Gastrocnemius medialis (tissue), 4 donors: ENCODE results near the gene ARHGAP32. TPM values are rescaled to one million over a fixed set of nuclear protein-coding genes. Genes with fewer than 3 reads are reported as not detected.

Source experiments
- ATAC-seq, 2 donors: fragments of 150-250 bp; one replicate each; pipeline ENCODE4 v1.9.1; 2016
- DNase-seq, 2 donors: peaks; one replicate each; pipeline ENCODE4 v3.0.0-alpha.2; 2019
- H3K27ac ChIP-seq, 4 donors: fragments of 200-600 bp; sonication (generic); 1 replicate in 1 of 4; 2 replicates in 3 of 4; pipeline ENCODE4 v1.5.1; 2016 to 2018; ENCODE audit warnings: mild to moderate bottlenecking in 2 of 4, moderate library complexity in 1 of 4
- H3K27me3 ChIP-seq, 3 donors: fragments of 200-600 bp; sonication (generic) in 2 of 3; 1 replicate in 1 of 3; 2 replicates in 2 of 3; pipeline versions ENCODE4 v1.5.1 to v1.6.0; 2016 to 2019; ENCODE audit warnings: mild to moderate bottlenecking in 1 of 3, moderate library complexity in 1 of 3
- H3K36me3 ChIP-seq, 2 donors: fragments of 200-600 bp; sonication (generic) in 1 of 2; one replicate each; pipeline ENCODE4 v1.5.1; 2017 to 2018
- H3K4me1 ChIP-seq, 2 donors: fragments of 200-600 bp; sonication (generic) in 1 of 2; one replicate each; pipeline ENCODE4 v1.5.1; 2016 to 2017; ENCODE audit warnings: mild to moderate bottlenecking in 2 of 2
- H3K4me3 ChIP-seq, 4 donors: fragments of 200-600 bp; sonication (generic) in 3 of 4; 1 replicate in 1 of 4; 2 replicates in 3 of 4; pipeline ENCODE4 v1.5.1; 2016 to 2019; ENCODE audit warnings: mild to moderate bottlenecking in 2 of 4
- H3K9me3 ChIP-seq, 3 donors: fragments of 200-600 bp; sonication (generic) in 2 of 3; 1 replicate in 1 of 3; 2 replicates in 2 of 3; pipeline ENCODE4 v1.5.1; 2016 to 2019
- POLR2A ChIP-seq, 2 donors: fragments of 450-650 bp; IDR thresholded peaks; one replicate each; pipeline ENCODE4 v1.6.1; 2017; ENCODE audit warnings: antibody characterized with exemption in 2 of 2, mild to moderate bottlenecking in 2 of 2, moderate library complexity in 2 of 2
- in situ Hi-C, 4 donors: fragments of 200-750 bp; cut with MboI; loops; one replicate each; pipeline versions ENCODE4 v1.15.0 to v1.8.0; 2017; ENCODE audit warnings: low sequenced_read_pairs in 4 of 4
- intact Hi-C: fragments of 100-400 bp; cut with DNase I; formaldehyde crosslinking; loops from one replicate; pipeline ENCODE4 v1.15.1; 2023; ENCODE audit warnings: low total_unique reads
- total RNA-seq, 4 donors: library from RNA; depleted of rRNA; stranded (reverse); fragments of >200 nt; gene quantifications; one replicate each; pipeline versions ENCODE4 v1.1.0 to v1.2.3, GENCODE V29; 2016
- TF ChIP-seq, protein P1 (sequence below), 5 experiments: fragments of 450-650 bp in 3 of 5; fragments of 200-600 bp in 2 of 5; sonication (generic) in 2 of 5; IDR thresholded peaks in 4 of 5; conservative IDR thresholded peaks in 1 of 5; 1 replicate in 4 of 5; 2 replicates in 1 of 5; pipeline ENCODE4 v1.5.1; 2016 to 2019; ENCODE audit warnings: antibody characterized with exemption in 5 of 5, mild to moderate bottlenecking in 3 of 5, moderate library complexity in 3 of 5

ARHGAP32 gene
- total RNA-seq, 4 donors from 2014 or later: 5.6 to 17.0 (median 7.8) TPM

GRCh38 chr11:128981254-128981653, 210.9 kb downstream of the ARHGAP32 start:
- peaks cover 3 to 21% of the 10 kb centered on the region in 2 donors for H3K36me3 ChIP-seq
- in situ Hi-C loops: no loop called here
- no peak overlapping the region for H3K27ac ChIP-seq
- no peak overlapping the region for H3K4me3 ChIP-seq
- DNase-seq (no peak), ATAC-seq (no peak)
- intact Hi-C loops: no loop called here
- H3K27me3 ChIP-seq: no peaks in the 10 kb centered on the region
- no peak for TF ChIP-seq POLR2A (IDR thresholded peaks at IDR 0.05)
- TF ChIP-seq, protein P1, sequence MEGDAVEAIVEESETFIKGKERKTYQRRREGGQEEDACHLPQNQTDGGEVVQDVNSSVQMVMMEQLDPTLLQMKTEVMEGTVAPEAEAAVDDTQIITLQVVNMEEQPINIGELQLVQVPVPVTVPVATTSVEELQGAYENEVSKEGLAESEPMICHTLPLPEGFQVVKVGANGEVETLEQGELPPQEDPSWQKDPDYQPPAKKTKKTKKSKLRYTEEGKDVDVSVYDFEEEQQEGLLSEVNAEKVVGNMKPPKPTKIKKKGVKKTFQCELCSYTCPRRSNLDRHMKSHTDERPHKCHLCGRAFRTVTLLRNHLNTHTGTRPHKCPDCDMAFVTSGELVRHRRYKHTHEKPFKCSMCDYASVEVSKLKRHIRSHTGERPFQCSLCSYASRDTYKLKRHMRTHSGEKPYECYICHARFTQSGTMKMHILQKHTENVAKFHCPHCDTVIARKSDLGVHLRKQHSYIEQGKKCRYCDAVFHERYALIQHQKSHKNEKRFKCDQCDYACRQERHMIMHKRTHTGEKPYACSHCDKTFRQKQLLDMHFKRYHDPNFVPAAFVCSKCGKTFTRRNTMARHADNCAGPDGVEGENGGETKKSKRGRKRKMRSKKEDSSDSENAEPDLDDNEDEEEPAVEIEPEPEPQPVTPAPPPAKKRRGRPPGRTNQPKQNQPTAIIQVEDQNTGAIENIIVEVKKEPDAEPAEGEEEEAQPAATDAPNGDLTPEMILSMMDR (IDR thresholded peaks at IDR 0.05 in 4 of 5, conservative IDR thresholded peaks at IDR 0.05 in 1 of 5): no peak
- H3K4me1 ChIP-seq: no peaks in the 10 kb centered on the region
- no peaks in the 10 kb centered on the region for H3K9me3 ChIP-seq

DNA sequence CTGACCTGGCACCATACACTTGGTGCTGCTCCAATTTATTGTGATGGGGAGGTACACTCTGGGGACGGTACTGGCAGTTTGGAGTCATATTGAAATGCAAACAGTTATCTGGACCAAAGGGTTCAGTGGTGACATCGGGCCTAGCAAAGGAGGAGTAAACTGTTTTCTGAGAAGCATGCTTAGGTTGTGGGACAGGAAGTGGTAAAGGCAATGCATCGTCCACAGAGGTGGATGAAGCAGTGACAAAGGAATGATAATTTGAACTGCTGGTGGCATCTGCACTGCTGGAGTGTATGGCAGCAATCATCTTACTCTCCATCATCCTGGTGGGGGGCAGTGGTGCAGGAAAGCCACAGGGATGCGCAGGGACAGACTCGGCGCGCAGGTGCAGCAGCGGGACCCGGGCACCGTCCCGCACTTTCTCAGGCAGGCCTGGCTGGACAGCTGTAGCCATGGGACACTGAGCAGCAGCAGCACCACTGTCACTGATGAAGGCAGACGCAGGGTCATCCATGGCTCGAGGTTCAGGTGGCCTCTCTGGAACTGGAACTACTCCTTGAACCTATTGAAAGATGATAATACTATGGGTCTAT, 221.4 kb downstream of the ARHGAP32 start:
- ATAC-seq (no peak), DNase-seq (no peak)
- Histone ChIP-seq H3K27me3 (no peaks in the 10 kb centered on the region), H3K36me3 (peaks cover 0 to 71% of the 10 kb centered on the region in 2 donors), H3K27ac (no peak overlapping the region), H3K9me3 (no peaks in the 10 kb centered on the region), H3K4me3 (no peak overlapping the region), H3K4me1 (no peaks in the 10 kb centered on the region)
- no peak for TF ChIP-seq POLR2A (IDR thresholded peaks at IDR 0.05)
- TF ChIP-seq, protein P1 (IDR thresholded peaks at IDR 0.05 in 4 of 5, conservative IDR thresholded peaks at IDR 0.05 in 1 of 5): no peak
- in situ Hi-C loops: loop anchor here in 1 of 4 donors (25.0 kb wide), 1 partner anchor 808 kb away; no protein-coding TSS in a partner anchor
- intact Hi-C loops: no loop called here

DNA sequence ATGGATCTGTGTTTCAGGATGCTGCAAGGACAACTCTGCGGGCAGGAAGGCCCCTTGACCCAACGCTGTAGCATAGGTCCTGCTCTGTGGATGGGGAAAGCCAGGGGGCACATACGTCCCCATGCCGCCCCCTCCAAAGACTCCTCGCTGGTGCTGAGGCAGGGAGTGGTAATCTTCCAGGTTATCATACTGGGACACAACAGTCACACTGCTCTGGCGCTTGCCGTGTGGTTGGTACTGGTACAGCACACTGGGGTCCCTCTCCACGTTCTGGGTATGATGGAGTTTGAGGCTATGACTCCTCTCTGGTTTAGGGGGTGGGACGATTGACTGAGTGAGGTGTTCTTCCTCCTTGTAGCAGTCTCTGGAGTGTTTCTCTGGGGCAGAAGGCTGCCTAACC, 223.2 kb downstream of the ARHGAP32 start:
- Histone ChIP-seq H3K27ac (no peak overlapping the region), H3K4me3 (no peak overlapping the region), H3K27me3 (no peaks in the 10 kb centered on the region), H3K4me1 (no peaks in the 10 kb centered on the region), H3K36me3 (peaks cover 0 to 59% of the 10 kb centered on the region in 2 donors), H3K9me3 (no peaks in the 10 kb centered on the region)
- in situ Hi-C loops (loop anchor here in 1 of 4 donors (25.0 kb wide), 1 partner anchor 807 kb away; no protein-coding TSS in a partner anchor), intact Hi-C loops (no loop called here)
- DNase-seq (no peak), ATAC-seq (no peak)
- TF ChIP-seq, protein P1 (IDR thresholded peaks at IDR 0.05 in 4 of 5, conservative IDR thresholded peaks at IDR 0.05 in 1 of 5): no peak
- TF ChIP-seq POLR2A (IDR thresholded peaks at IDR 0.05): no peak

DNA sequence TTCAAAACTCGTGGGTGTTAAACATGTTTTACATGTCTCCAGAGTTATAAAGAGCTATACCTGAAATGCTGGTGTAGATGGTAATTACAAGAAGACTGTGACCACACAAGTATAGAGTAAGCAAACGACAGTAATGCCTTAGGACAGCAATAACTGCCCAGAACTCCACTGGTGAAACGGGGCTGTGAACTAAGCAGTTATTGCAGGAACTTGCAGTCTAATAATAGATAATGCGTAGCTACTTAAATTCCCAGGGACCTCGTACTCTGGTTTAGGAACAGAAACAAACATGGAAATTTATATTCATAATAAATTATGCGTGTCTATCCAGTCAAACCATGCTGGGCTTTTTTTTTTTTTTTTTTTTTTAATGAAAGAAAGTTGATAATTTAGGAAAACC, 224.5 kb downstream of the ARHGAP32 start:
- Histone ChIP-seq H3K27me3 (no peaks in the 10 kb centered on the region), H3K36me3 (peaks cover 0 to 45% of the 10 kb centered on the region in 2 donors), H3K4me1 (no peaks in the 10 kb centered on the region), H3K27ac (no peak overlapping the region), H3K4me3 (no peak overlapping the region), H3K9me3 (no peaks in the 10 kb centered on the region)
- ATAC-seq (peak in 1 of 2 donors; percentile 44), DNase-seq (no peak)
- in situ Hi-C loops (loop anchor here in 1 of 4 donors (25.0 kb wide), 1 partner anchor 805 kb away; no protein-coding TSS in a partner anchor), intact Hi-C loops (no loop called here)
- no peak for TF ChIP-seq POLR2A (IDR thresholded peaks at IDR 0.05)
- TF ChIP-seq, protein P1 (IDR thresholded peaks at IDR 0.05 in 4 of 5, conservative IDR thresholded peaks at IDR 0.05 in 1 of 5): no peak
